Muscle of arm (tissue), 12 donors: ENCODE results near the gene PRKN. TPM values are rescaled to one million over a fixed set of nuclear protein-coding genes. Genes with fewer than 3 reads are reported as not detected.

Experiments used
- DNase-seq: peaks from one replicate; pipeline ENCODE4 v3.0.0-alpha.2; 2013
- polyA plus RNA-seq, 12 donors: library from polyadenylated mRNA; unstranded; fragments of 120-200 nt; gene quantifications; one replicate each; pipeline ENCODE4 v1.2.1, GENCODE V29; 2013; ENCODE audit not compliant: insufficient read length in 12 of 12

The PRKN gene
- polyA plus RNA-seq, 12 donors: 2.6 to 5.4 (median 3.9) TPM; not detected in 2

- DNase-seq: no peak
Measured at GRCh38 chr6:162058281-162058875, 669.2 kb downstream of the PRKN start.

DNA sequence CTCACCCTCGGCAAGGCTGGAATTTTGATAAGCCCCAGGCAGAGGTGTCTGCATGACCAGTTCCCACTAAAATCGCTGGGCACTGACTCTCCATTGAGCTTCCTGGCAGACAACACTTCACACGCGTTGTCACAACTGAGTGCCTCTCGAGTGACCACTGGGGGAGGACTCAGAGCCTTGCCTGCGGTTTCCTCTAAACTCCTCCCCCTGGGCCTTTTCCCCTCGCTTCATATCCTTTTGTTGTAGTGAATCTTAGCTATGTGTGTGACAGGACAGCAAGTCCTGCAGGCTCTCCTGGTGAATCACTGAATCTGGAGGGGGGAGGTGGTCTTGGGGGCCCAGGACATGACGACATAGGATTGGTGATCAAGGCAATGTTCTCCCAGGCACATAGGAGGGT lies 670.8 kb downstream of the PRKN start:
- peak; percentile 27 for DNase-seq

DNA sequence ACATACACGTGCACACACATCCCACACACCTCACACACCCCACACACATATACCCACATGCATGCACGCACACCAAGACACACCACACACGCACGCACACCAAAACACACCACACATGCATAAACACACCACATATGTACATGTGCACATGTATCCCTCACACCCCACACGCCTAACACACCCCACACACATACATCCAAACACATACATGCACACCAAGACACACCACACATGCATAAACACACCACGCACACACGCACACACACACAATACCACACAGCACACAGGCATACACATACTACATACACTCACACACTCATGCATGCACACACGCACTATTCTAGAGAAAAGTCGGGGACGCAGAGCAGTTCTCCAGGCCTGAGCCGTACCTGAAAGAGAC lies 671.5 kb downstream of the PRKN start:
- DNase-seq: no peak

- no peak for DNase-seq
Measured at GRCh38 chr6:162055365-162055764, 672.2 kb downstream of the PRKN start.

DNA sequence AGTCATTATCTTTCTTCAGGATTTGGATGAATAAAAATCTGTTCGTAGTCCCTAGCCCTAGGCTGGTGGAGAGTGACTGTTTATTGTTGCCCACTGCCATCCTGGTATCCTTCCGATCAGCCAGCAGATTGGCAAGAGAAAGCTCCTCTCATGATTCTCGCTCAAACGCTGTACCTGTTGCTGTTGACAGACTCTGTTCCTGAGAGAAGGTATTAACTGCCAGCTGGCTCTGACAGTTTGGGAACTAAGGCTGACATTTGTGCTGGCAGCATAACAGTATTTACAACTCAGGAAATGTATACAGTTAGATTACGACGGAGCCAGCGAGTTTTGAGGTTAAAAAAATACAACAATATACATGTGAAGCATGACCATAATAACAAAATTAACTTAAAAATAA lies 674.5 kb downstream of the PRKN start:
- DNase-seq: no peak

DNA sequence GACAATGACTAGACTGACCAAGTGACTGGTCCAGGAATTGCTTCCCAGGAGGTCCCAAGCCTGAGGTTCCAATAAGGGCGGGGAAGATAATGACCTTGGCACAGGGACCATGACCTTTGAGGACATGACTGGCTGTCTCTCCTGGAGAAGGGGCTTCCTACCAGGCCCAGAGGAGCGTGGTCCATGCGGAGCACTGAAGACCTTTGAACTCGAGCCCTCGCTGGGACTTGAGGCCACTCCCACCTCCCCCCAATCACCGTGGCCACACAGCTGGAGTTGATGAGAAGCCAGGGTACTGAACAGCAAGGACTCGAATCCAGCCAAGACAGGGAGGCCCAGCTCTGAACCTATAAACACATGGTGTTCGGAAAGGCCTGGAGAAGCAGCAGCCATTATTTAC lies 677.0 kb downstream of the PRKN start:
- DNase-seq: no peak

GRCh38 chr6:162046324-162046723 lies 681.2 kb downstream of the PRKN start:
- no peak for DNase-seq

- no peak for DNase-seq
Measured at GRCh38 chr6:162032620-162033019, 694.9 kb downstream of the PRKN start.

DNA sequence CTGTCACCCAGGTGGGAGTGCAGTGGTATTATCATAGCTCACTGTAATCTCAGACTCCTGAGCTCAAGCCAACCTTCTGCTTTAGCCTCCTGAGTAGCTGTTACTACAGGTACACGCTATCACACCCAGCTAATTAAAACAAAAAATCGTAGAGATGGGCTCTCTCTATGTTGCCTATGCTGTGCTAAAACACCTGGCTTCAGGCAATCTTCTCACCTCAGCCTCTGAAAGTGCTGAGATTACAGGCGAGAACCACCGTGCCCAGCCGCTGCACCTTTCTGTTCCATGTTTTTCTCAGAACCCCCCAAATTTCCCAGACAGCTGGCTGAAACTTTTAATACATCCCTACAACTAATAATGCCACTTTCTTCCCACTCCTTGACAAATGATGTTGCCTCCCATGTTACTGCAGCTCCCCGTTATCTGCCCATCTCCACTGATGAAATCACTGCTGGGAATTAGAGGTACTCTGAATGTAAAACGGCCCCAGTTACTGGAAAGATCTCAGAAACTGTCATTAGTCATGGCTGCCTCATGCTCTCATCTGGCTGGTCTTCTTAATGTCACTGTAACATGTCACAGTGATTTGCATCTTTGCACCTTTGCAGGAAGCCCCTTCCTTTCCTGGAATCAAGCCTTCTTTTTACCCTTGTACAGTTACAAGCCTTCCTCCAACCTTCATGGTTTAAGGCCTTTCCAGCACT lies 697.5 kb downstream of the PRKN start:
- DNase-seq: no peak

DNA sequence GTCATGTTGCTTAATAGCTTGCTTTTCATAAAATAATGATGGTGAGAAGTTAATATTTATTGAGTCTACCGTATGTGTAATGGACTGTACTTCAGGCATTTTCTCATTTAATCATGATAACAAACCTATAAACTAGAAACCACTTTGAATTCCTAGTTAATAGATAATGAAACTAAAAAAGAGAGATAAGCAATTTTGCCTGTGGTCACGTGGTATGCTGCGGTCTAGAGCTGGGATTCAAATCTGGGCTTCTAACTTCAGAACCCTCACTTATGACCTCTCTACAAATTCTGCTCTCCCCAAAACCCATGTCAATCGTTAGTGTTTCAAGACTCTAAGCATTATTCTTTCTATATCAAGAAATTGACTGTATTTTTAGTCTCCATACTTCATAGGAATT lies 700.7 kb downstream of the PRKN start:
- DNase-seq: no peak

GRCh38 chr6:162026031-162026430 lies 701.5 kb downstream of the PRKN start:
- DNase-seq: no peak

DNA sequence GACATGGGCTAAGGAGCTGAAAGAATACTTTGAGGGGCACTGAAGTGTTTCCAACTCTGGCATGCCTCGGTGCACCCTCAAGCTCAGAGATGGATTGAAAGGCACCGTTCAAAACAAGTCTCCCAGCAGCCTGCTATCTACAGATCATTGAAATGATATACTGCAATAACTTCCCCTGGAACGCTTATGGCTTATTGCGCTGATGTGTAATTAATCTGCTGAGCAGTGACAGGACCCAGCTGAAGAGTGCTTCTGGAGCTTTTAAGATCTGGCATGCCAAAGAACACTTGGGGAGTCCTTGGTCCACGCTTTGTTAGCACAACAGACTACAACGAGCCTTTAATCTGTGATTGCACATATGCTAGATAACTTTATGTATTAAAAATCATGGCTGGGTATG lies 708.2 kb downstream of the PRKN start:
- no peak for DNase-seq

GRCh38 chr6:162017536-162017935 lies 710.0 kb downstream of the PRKN start:
- no peak for DNase-seq

- no peak for DNase-seq
Measured at GRCh38 chr6:162014069-162014811, 713.3 kb downstream of the PRKN start.

DNA sequence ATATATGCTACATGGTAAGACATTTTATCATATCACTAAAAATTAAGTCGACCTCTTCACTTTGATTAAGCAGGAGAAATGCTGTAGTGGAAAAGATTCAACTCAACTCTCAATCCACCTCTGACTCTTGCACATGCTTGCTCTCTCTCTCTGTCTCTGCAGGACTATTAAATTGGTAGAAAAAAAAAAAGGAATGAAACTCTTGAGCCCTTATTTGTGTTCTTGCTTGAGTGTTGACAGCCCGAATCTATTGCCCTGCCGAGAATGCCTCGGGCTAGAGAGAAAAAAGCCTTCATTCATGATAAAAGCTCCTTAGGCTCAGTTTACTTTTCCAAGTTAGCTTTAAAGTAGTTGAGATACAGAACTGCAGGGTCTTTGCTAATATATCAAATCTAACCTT lies 722.2 kb downstream of the PRKN start:
- no peak for DNase-seq

GRCh38 chr6:161996783-161997182 lies 730.8 kb downstream of the PRKN start:
- DNase-seq: no peak

- DNase-seq: no peak
Measured at GRCh38 chr6:161985876-161986423, 741.6 kb downstream of the PRKN start.

DNA sequence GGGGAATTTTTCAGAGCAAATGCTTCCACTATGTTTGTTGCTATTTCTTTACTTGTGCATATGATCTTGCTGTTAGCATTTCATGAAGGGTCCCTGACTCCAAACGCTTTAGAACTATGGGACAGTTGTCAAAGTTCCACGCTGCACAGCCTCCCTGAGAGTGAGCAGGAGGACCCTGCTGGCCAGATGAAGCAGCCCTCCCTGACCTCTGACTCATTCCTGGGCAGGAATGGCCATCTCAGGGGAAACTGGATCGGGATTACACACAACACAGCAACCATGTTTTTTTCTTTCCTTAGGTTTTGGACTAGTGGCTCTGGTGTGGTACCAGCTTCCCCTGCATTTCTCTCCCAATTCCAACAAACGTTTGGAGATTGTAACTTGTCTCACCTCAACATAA lies 742.9 kb downstream of the PRKN start:
- no peak for DNase-seq

DNA sequence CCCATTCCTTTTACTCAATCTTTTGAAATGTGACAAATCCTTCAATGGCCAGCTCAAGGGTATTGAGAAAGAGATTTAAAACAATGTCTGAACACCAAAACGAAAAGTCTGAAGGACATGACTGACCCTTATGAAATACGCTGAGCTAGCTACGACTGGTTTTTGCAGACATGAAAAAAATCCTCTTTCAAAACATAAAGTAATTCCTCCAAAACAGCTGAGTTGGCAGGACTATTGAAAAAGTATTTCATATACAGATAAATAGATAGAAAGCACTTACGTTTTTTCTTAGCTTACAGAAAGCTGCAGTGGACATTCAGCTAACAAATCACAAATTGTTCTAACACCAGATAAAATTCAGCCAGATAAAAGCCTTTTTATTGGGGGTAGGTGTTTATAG lies 751.0 kb downstream of the PRKN start:
- DNase-seq: no peak

DNA sequence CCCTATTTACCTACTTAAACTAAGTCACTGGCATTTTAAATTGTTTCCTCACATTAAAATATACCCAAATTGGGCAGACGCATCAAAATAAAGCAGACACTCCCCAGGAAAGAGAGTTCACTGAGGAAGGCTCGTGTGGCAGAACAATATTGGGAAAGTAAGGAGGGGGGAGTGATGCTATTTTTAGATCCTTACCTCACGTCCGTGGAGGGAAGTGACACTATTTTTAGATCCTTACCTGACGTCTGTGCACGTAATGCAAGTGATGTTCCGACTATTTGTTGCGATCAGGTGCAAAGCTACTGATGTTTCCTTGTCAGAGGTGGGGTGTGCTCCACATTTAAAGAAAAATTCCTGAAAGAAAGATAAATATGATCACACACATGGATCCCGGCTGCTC lies 754.5 kb downstream of the PRKN start:
- no peak for DNase-seq

GRCh38 chr6:161971043-161971442 lies 756.5 kb downstream of the PRKN start:
- DNase-seq: no peak

- DNase-seq: no peak
Measured at GRCh38 chr6:161963634-161964234, 763.8 kb downstream of the PRKN start.

GRCh38 chr6:161963181-161963580 lies 764.4 kb downstream of the PRKN start:
- no peak for DNase-seq
